ENCODE results near the gene DENND1A.

GRCh38 chr9:123756484-123757106 lies 173.3 kb downstream of the DENND1A start:
- no peak for TF ChIP-seq POLR2A (IDR thresholded peaks at IDR 0.05)
- TF ChIP-seq, protein P1, sequence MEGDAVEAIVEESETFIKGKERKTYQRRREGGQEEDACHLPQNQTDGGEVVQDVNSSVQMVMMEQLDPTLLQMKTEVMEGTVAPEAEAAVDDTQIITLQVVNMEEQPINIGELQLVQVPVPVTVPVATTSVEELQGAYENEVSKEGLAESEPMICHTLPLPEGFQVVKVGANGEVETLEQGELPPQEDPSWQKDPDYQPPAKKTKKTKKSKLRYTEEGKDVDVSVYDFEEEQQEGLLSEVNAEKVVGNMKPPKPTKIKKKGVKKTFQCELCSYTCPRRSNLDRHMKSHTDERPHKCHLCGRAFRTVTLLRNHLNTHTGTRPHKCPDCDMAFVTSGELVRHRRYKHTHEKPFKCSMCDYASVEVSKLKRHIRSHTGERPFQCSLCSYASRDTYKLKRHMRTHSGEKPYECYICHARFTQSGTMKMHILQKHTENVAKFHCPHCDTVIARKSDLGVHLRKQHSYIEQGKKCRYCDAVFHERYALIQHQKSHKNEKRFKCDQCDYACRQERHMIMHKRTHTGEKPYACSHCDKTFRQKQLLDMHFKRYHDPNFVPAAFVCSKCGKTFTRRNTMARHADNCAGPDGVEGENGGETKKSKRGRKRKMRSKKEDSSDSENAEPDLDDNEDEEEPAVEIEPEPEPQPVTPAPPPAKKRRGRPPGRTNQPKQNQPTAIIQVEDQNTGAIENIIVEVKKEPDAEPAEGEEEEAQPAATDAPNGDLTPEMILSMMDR (IDR thresholded peaks at IDR 0.05) = no peak

Measured in right lobe of liver (tissue), 4 donors.